ENCODE results near the gene TMEM156. TPM values are rescaled to one million over a fixed set of nuclear protein-coding genes. Genes with fewer than 3 reads are reported as not detected.
"Not testable (repeated sequence)": the region's sequence is repeated elsewhere in the genome, so short reads cannot be mapped to it uniquely, and the experiment has no call there.

Gene TMEM156
- total RNA-seq, 1 donor from 2014 or later: 29.4 TPM

- H3K27me3 Mint-ChIP-seq (ENCODE audit: insufficient read depth): no peaks in the 10 kb centered on the region
- intact Hi-C loops (cut with micrococcal nuclease): no loop called here
These were observed 5.7 kb upstream of the TMEM156 start for GRCh38 chr4:39037941-39038340.

DNA sequence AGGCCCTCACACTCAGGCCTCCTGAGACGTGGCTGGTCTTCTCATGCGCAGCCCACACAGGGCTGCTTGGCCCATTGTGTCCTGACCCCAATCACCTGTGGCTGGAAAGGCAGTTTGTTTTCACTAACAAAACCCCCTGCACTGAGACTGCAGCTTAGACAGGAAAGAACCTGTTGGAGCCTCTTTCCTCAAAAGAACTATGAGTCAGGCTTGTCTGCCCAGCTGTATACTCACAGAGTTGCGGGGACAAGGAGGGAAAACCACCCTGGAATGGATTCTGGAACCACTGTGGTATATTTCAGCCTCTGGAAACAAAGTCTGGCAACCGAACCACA is 5.2 kb upstream of the TMEM156 start:
- Mint-ChIP-seq H3K9me3 (no peaks in the 10 kb centered on the region), H3K27me3 (ENCODE audit: insufficient read depth) (no peaks in the 10 kb centered on the region), H3K4me1 (ENCODE audit: low read depth) (peaks cover 40% of the 10 kb centered on the region), H3K27ac (peak overlapping the region; percentile 38), H3K4me3 (no peak overlapping the region), H3K36me3 (ENCODE audit: low read depth) (no peaks in the 10 kb centered on the region)
- no peak for DNase-seq (ENCODE audit: low spot score)
- intact Hi-C loops (cut with micrococcal nuclease): no loop called here

More at GRCh38 chr4:39037941-39038340, 5.7 kb upstream of the TMEM156 start:
- peaks cover 37% of the 10 kb centered on the region for H3K4me1 Mint-ChIP-seq (ENCODE audit: low read depth)
- no peak overlapping the region for H3K4me3 Mint-ChIP-seq
- H3K9me3 Mint-ChIP-seq: no peaks in the 10 kb centered on the region
- no peak for DNase-seq (ENCODE audit: low spot score)
- H3K36me3 Mint-ChIP-seq (ENCODE audit: low read depth): no peaks in the 10 kb centered on the region
- peak overlapping the region; percentile 19 for H3K27ac Mint-ChIP-seq

DNA sequence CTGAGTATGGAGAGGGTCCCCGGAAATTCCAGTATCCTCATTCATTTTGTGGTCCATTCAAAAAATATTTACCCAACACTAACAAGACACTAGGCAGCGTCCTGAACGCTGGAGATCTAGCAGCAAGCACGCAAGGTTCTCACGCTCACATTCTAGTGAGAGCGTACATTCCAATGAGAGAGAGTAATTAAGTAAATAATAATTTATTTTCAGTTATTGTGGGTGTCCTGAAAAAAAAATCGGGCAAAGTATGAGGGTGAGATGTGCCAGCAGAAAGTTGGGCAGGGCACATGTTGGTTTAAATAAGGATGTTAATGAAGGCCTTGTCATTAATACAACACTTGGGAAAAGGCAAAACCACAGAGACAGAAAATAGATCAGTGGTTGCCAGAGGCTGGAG is 4.0 kb upstream of the TMEM156 start:
- intact Hi-C loops (cut with micrococcal nuclease): no loop called here
- no peaks in the 10 kb centered on the region for H3K27me3 Mint-ChIP-seq (ENCODE audit: insufficient read depth)
- H3K27ac Mint-ChIP-seq: no peak overlapping the region
- H3K9me3 Mint-ChIP-seq: no peaks in the 10 kb centered on the region
- H3K36me3 Mint-ChIP-seq (ENCODE audit: low read depth): no peaks in the 10 kb centered on the region
- H3K4me3 Mint-ChIP-seq: no peak overlapping the region
- H3K4me1 Mint-ChIP-seq (ENCODE audit: low read depth): peaks cover 40% of the 10 kb centered on the region
- DNase-seq (ENCODE audit: low spot score): no peak

DNA sequence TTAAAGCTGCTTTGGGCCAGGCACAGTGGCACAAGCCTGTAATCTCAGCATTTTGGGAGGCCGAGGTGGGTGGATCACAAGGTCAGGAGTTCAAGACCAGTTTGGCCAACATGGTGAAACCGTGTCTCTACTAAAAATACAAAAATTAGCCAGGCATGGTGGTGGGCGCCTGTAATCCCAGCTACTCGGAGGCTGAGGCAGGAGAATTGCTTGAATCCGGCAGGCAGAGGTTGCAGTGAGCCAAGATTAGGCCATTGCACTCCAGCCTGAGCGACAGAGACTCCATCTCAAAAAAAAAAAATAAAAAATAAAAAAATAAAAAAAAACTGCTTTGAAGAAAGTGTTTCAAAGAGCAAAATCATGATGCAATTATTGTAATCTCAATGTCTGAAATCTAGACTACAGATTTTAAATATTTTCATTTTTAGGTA is 604 bp downstream of the TMEM156 start:
- DNase-seq (ENCODE audit: low spot score); H3K9me3 Mint-ChIP-seq; H3K27me3 Mint-ChIP-seq (ENCODE audit: insufficient read depth); H3K36me3 Mint-ChIP-seq (ENCODE audit: low read depth): not testable (repeated sequence)
- Mint-ChIP-seq H3K4me3 (peak overlapping the region; percentile 93), H3K27ac (peak overlapping the region; percentile 87), H3K4me1 (ENCODE audit: low read depth) (peaks cover 49% of the 10 kb centered on the region)
- intact Hi-C loops (cut with micrococcal nuclease): loop anchor here (1.0 to 5.0 kb wide), 9 partner anchors 13 to 899 kb away; partner anchors contain the start of genes LIAS and RPL9

GRCh38 chr4:39030725-39031124 is 1.5 kb downstream of the TMEM156 start:
- no peaks in the 10 kb centered on the region for H3K27me3 Mint-ChIP-seq (ENCODE audit: insufficient read depth)
- H3K9me3 Mint-ChIP-seq: no peaks in the 10 kb centered on the region
- DNase-seq (ENCODE audit: low spot score): no peak
- peak overlapping the region; percentile 77 for H3K27ac Mint-ChIP-seq
- intact Hi-C loops (cut with micrococcal nuclease): loop anchor here (2.0 to 5.0 kb wide), 3 partner anchors 104 to 898 kb away; partner anchors contain the start of genes LIAS and RPL9
- peaks cover 7% of the 10 kb centered on the region for H3K36me3 Mint-ChIP-seq (ENCODE audit: low read depth)
- H3K4me1 Mint-ChIP-seq (ENCODE audit: low read depth): peaks cover 46% of the 10 kb centered on the region
- peak overlapping the region; percentile 93 for H3K4me3 Mint-ChIP-seq

DNA sequence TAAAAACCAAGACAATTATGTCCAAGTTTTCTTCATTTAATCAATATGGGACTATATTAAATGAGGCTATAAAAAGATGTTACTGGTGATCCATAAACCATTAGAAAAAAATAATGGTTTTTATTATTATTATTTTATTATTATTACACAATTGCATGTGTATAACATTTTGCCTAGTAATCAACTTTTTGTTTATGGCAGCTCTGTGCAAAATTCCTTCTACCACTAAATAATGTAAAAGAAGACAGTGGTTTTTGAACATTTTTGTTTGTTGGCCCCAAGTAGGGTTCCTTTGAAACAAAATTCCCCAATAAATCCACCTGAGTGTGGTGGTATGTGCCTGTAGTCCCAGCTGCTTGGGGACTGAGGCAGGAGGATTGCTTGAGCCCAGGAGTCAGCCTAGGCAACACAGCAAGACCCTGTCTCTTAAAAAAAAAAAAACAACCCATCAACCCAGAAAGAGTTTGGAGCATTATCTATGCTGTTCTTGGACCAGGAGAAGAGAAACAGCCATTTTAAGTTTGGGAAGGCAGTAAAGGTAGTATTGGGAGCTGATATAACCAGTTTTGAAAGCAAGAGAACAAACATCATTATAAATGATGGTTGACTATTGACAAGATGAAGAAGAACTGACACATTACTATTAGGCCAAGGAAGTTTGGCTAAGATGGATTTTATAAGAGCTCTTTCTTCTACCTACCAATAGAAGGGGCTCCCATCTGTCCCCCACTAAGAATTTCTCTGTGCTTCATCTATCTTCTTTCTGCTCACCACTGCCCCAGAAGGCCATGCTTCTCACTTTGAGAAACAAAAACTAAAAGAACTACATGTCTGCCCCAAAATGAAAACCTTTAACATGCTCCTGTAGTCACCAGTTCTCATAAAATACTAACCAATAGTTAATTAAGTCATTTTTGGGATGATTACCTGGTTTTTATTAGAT is 2.2 kb downstream of the TMEM156 start:
- H3K9me3 Mint-ChIP-seq: no peaks in the 10 kb centered on the region
- H3K27me3 Mint-ChIP-seq (ENCODE audit: insufficient read depth): no peaks in the 10 kb centered on the region
- H3K36me3 Mint-ChIP-seq (ENCODE audit: low read depth): peaks cover 10% of the 10 kb centered on the region
- peaks cover 53% of the 10 kb centered on the region for H3K4me1 Mint-ChIP-seq (ENCODE audit: low read depth)
- no peak for DNase-seq (ENCODE audit: low spot score)
- H3K4me3 Mint-ChIP-seq: peak overlapping the region; percentile 93
- H3K27ac Mint-ChIP-seq: peak overlapping the region; percentile 77
- intact Hi-C loops (cut with micrococcal nuclease): loop anchor here (2.0 to 5.0 kb wide), 3 partner anchors 105 to 898 kb away; partner anchors contain the start of genes LIAS and RPL9

- H3K4me3 Mint-ChIP-seq: no peak overlapping the region
- no peak overlapping the region for H3K27ac Mint-ChIP-seq
- no peaks in the 10 kb centered on the region for H3K27me3 Mint-ChIP-seq (ENCODE audit: insufficient read depth)
- H3K36me3 Mint-ChIP-seq (ENCODE audit: low read depth): peaks cover 39% of the 10 kb centered on the region
- peaks cover 16% of the 10 kb centered on the region for H3K9me3 Mint-ChIP-seq
- DNase-seq (ENCODE audit: low spot score): no peak
- H3K4me1 Mint-ChIP-seq (ENCODE audit: low read depth): peaks cover 52% of the 10 kb centered on the region
- intact Hi-C loops (cut with micrococcal nuclease): loop anchor here (2.0 kb wide), 1 partner anchor 17 kb away; no protein-coding TSS in a partner anchor
These were observed 6.1 kb downstream of the TMEM156 start for GRCh38 chr4:39026096-39026495.

- intact Hi-C loops (cut with micrococcal nuclease): loop anchor here (2.0 kb wide), 1 partner anchor 17 kb away; no protein-coding TSS in a partner anchor
- Mint-ChIP-seq H3K27ac (no peak overlapping the region), H3K4me3 (no peak overlapping the region), H3K4me1 (ENCODE audit: low read depth) (peaks cover 52% of the 10 kb centered on the region), H3K27me3 (ENCODE audit: insufficient read depth) (no peaks in the 10 kb centered on the region), H3K9me3 (peaks cover 16% of the 10 kb centered on the region), H3K36me3 (ENCODE audit: low read depth) (peaks cover 39% of the 10 kb centered on the region)
- no peak for DNase-seq (ENCODE audit: low spot score)
These were observed 6.6 kb downstream of the TMEM156 start for GRCh38 chr4:39025552-39026085.

DNA sequence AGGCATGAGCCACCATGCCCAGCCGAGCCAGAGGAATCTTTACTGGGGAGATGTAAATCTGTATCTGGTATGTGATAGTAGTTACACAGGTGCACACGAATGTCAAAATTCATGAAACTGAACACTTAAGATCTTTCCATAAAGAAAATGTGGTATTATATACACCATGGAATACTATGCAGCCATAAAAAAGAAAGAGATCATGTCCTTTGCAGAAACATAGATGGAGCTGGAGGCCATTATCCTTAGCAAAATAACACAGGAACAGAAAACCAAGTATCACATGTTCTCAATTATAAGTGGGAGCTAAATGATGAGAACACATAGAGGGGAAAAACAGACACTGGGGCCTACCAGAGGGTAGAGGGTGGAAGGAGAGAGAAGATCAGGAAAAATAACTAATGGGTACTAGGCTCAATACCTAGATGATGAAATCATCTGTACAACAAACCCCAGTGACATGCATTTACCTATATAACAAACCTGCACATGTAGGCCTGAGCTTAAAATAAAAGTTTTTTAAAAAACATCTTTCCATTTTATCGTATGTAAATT is 7.8 kb downstream of the TMEM156 start:
- no peak overlapping the region for H3K27ac Mint-ChIP-seq
- no peaks in the 10 kb centered on the region for H3K27me3 Mint-ChIP-seq (ENCODE audit: insufficient read depth)
- H3K9me3 Mint-ChIP-seq: peaks cover 16% of the 10 kb centered on the region
- DNase-seq (ENCODE audit: low spot score): no peak
- H3K4me3 Mint-ChIP-seq: no peak overlapping the region
- peaks cover 48% of the 10 kb centered on the region for H3K4me1 Mint-ChIP-seq (ENCODE audit: low read depth)
- H3K36me3 Mint-ChIP-seq (ENCODE audit: low read depth): peaks cover 46% of the 10 kb centered on the region
- intact Hi-C loops (cut with micrococcal nuclease): no loop called here

- H3K9me3 Mint-ChIP-seq: peaks cover 16% of the 10 kb centered on the region
- DNase-seq (ENCODE audit: low spot score): no peak
- peaks cover 50% of the 10 kb centered on the region for H3K36me3 Mint-ChIP-seq (ENCODE audit: low read depth)
- no peak overlapping the region for H3K4me3 Mint-ChIP-seq
- no peaks in the 10 kb centered on the region for H3K27me3 Mint-ChIP-seq (ENCODE audit: insufficient read depth)
- intact Hi-C loops (cut with micrococcal nuclease): no loop called here
- peaks cover 37% of the 10 kb centered on the region for H3K4me1 Mint-ChIP-seq (ENCODE audit: low read depth)
- no peak overlapping the region for H3K27ac Mint-ChIP-seq
These were observed 9.2 kb downstream of the TMEM156 start for GRCh38 chr4:39023059-39023458.

GRCh38 chr4:39022241-39022640 is 10.0 kb downstream of the TMEM156 start:
- no peaks in the 10 kb centered on the region for H3K27me3 Mint-ChIP-seq (ENCODE audit: insufficient read depth)
- H3K36me3 Mint-ChIP-seq (ENCODE audit: low read depth): peaks cover 57% of the 10 kb centered on the region

DNA sequence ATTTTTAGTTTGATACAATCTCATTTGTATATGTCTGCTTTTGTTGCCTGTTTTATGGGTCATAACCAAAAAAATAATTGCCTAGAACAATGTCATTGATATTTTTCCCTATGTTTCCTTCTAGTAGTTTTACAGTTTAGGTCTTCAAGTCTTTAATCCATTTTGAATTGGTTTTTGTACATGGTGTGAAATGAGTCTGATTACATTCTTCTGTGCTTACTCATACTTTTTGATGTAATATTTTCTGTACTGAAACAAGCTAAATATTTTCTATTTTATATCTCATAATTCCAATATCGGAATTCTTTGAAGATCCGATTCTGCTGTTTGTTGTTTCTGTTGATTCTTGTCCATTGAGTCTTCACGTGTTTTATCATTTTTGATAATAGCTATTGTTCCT is 10.6 kb downstream of the TMEM156 start:
- H3K36me3 Mint-ChIP-seq (ENCODE audit: low read depth): peaks cover 60% of the 10 kb centered on the region
- DNase-seq (ENCODE audit: low spot score): no peak
- H3K27ac Mint-ChIP-seq: no peak overlapping the region
- peaks cover 24% of the 10 kb centered on the region for H3K9me3 Mint-ChIP-seq
- H3K27me3 Mint-ChIP-seq (ENCODE audit: insufficient read depth): no peaks in the 10 kb centered on the region
- intact Hi-C loops (cut with micrococcal nuclease): no loop called here
- no peak overlapping the region for H3K4me3 Mint-ChIP-seq
- H3K4me1 Mint-ChIP-seq (ENCODE audit: low read depth): peaks cover 30% of the 10 kb centered on the region

More at GRCh38 chr4:39022241-39022640, 10.0 kb downstream of the TMEM156 start:
- Mint-ChIP-seq H3K4me3 (no peak overlapping the region), H3K9me3 (peaks cover 22% of the 10 kb centered on the region), H3K27ac (no peak overlapping the region), H3K4me1 (ENCODE audit: low read depth) (peaks cover 30% of the 10 kb centered on the region)
- no peak for DNase-seq (ENCODE audit: low spot score)
- intact Hi-C loops (cut with micrococcal nuclease): no loop called here

GRCh38 chr4:39020130-39020529 is 12.1 kb downstream of the TMEM156 start:
- Mint-ChIP-seq H3K9me3 (peaks cover 34% of the 10 kb centered on the region), H3K4me1 (ENCODE audit: low read depth) (peaks cover 32% of the 10 kb centered on the region), H3K36me3 (ENCODE audit: low read depth) (peaks cover 69% of the 10 kb centered on the region), H3K4me3 (no peak overlapping the region), H3K27me3 (ENCODE audit: insufficient read depth) (no peaks in the 10 kb centered on the region), H3K27ac (no peak overlapping the region)
- DNase-seq (ENCODE audit: low spot score): no peak
- intact Hi-C loops (cut with micrococcal nuclease): no loop called here
